HFFc6 (cell line): ENCODE measurements around the gene POLR3GL. TPM values are rescaled to one million over a fixed set of nuclear protein-coding genes. Genes with fewer than 3 reads are reported as not detected.
"Not testable (repeated sequence)": the region's sequence is repeated elsewhere in the genome, so short reads cannot be mapped to it uniquely, and the experiment has no call there.

Experiments
- DNase-seq: peaks from one replicate; pipeline ENCODE4 v3.0.0-alpha.2; 2018
- H3K27ac Mint-ChIP-seq: 2 replicates; pipeline ENCODE4 v1.8.0; 2020; ENCODE audit warnings: mild to moderate bottlenecking, mixed read lengths
- H3K27me3 Mint-ChIP-seq: 2 replicates; pipeline ENCODE4 v1.8.0; 2021; ENCODE audit warnings: mild to moderate bottlenecking, moderate library complexity, mixed read lengths; ENCODE audit not compliant: insufficient read depth
- H3K36me3 Mint-ChIP-seq: 2 replicates; pipeline ENCODE4 v1.8.0; 2021; ENCODE audit warnings: low read depth, mixed read lengths
- H3K4me1 Mint-ChIP-seq: 2 replicates; pipeline ENCODE4 v1.8.0; 2020; ENCODE audit warnings: low read depth, mixed read lengths
- H3K4me3 Mint-ChIP-seq: 2 replicates; pipeline ENCODE4 v1.8.0; 2020; ENCODE audit warnings: mild to moderate bottlenecking, moderate library complexity, mixed read lengths
- H3K9me3 Mint-ChIP-seq: 2 replicates; pipeline ENCODE4 v1.8.0; 2020; ENCODE audit warnings: mild to moderate bottlenecking, mixed read lengths
- total RNA-seq, 6 experiments: library from RNA; stranded (reverse); fragmentation: NEBNext Ultra II Directional; extraction: Animal tissue kit (Norgen Biotek cat#: 25700); gene quantifications; 2 replicates in 1 of 6; 3 replicates in 5 of 6; pipeline ENCODE4 v1.2.3, GENCODE V29; 2021
- TF ChIP-seq, protein P1 (sequence below): fragments of 200-600 bp; sonication (generic); IDR thresholded peaks from 2 replicates; pipeline ENCODE4 v1.5.0; 2021; ENCODE audit warnings: antibody characterized with exemption, mild to moderate bottlenecking

POLR3GL gene
- total RNA-seq, 6 experiments from 2014 or later = 23.5 to 29.3 (median 26.2) TPM

DNA sequence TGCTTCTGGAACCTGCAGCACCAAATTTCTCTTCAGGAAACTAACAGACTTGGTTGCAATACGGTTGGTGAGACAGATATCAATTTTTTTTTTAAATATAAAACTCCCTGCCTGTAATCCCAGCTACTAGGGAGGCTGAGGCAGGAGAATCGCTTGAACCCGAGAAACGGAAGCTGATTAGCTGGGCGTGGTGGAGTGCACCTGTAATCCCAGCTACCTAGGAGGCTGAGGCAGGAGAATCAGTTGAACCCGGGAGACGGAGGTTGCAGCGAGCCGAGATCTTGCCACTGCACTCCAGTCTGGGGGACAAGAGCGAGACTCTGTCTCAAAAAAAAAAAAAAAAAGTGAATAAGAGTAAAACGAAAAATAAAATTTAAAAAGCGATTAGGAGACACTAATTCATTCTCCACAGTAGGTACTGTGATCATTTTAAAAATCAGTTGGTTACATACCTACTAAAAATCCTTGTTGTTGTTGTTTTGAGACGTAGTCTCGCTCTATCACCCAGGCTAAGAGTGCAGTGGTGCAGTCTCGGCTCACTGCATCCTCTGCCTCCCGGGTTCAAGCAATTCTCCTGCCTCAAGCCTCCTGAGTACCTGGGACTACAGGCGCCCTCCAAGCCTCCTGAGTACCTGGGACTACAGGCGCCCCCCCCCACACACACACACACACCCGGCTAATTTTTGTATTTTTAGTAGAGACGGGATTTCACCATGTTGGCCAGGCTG lies 36.4 kb upstream of the POLR3GL start:
- Mint-ChIP-seq H3K36me3 (peaks cover 6% of the 10 kb centered on the region; the same call in 1 of the 2 replicates), H3K27ac (no peak overlapping the region; the same call in 1 of the 2 replicates), H3K27me3 (peaks cover 5% of the 10 kb centered on the region; the same call in 1 of the 2 replicates), H3K4me1 (peaks cover 6% of the 10 kb centered on the region), H3K9me3 (no peaks in the 10 kb centered on the region), H3K4me3 (peak overlapping the region; percentile 51)
- TF ChIP-seq, protein P1, sequence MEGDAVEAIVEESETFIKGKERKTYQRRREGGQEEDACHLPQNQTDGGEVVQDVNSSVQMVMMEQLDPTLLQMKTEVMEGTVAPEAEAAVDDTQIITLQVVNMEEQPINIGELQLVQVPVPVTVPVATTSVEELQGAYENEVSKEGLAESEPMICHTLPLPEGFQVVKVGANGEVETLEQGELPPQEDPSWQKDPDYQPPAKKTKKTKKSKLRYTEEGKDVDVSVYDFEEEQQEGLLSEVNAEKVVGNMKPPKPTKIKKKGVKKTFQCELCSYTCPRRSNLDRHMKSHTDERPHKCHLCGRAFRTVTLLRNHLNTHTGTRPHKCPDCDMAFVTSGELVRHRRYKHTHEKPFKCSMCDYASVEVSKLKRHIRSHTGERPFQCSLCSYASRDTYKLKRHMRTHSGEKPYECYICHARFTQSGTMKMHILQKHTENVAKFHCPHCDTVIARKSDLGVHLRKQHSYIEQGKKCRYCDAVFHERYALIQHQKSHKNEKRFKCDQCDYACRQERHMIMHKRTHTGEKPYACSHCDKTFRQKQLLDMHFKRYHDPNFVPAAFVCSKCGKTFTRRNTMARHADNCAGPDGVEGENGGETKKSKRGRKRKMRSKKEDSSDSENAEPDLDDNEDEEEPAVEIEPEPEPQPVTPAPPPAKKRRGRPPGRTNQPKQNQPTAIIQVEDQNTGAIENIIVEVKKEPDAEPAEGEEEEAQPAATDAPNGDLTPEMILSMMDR = no peak
- no peak for DNase-seq

DNA sequence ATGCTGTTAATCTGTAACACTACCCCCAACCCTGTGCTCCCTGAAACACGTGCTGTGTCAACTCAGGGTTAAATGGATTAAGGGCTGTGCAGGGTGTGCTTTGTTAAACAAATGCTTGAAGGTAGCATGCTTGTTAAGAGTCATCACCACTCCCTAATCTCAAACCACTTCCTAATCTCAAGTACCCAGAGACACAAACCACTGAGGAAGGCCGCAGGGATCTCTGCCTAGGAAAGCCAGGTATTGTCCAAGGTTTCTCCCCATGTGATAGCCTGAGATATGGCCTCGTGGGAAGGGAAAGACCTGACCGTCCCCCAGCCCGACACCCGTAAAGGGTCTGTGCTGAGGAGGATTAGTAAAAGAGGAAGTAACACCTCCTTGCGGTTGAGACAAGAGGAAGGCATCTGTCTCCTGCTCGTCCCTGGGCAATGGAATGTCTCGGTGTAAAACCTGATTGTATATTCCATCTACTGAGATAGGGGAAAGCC lies 31.9 kb upstream of the POLR3GL start:
- not testable (repeated sequence) for H3K27ac Mint-ChIP-seq, H3K9me3 Mint-ChIP-seq, DNase-seq, H3K27me3 Mint-ChIP-seq, H3K4me1 Mint-ChIP-seq, H3K4me3 Mint-ChIP-seq
- peaks cover 20% of the 10 kb centered on the region for H3K36me3 Mint-ChIP-seq

DNA sequence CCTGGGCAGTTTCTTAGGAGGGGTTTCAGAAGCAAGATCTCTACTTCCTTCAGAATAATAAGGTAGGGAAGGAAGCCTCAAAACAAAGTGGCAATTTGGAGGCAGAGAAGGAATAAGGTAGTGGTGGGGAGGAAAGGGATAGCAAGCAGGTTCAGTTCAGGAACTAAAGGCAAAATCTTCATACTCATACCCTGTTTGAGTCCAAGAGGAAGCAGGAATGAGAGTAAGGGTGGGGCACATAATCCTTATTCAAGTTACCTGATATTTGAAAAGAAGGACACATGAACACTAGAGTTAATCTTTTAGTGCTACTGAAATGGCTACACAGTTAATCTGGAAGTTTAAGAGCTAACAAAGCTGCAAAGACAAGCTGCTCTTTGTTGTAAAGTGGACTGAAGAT lies 28.8 kb upstream of the POLR3GL start:
- H3K9me3 Mint-ChIP-seq = no peaks in the 10 kb centered on the region
- TF ChIP-seq, protein P1 = no peak

DNA sequence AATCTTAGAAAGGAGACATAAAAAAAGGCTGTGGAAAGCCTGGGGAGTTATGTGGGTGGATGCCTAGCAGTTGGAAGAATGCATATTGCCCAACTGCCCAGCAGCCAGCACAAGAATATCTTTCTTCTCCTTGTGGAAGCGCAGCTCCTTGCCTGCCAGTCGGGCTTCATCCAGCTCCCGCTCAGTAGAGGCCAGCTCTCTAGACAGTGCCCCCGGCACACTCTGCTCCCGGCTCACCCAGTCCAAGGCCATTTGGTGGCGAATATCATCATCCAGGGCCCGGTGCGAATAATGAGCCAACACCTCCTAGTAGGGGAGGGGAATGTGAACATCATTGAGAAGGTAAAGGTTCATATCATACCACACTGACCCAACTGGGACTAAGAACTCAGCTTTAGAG lies 28.2 kb upstream of the POLR3GL start:
- Mint-ChIP-seq H3K27me3 (no peaks in the 10 kb centered on the region; the same call in 1 of the 2 replicates), H3K36me3 (peaks cover 14% of the 10 kb centered on the region), H3K9me3 (no peaks in the 10 kb centered on the region), H3K4me3 (no peak overlapping the region), H3K27ac (no peak overlapping the region), H3K4me1 (no peaks in the 10 kb centered on the region)
- DNase-seq = no peak
- TF ChIP-seq, protein P1 = no peak

More for the DNA sequence above, 28.8 kb upstream of the POLR3GL start:
- no peak for DNase-seq
- Mint-ChIP-seq H3K27me3 (no peaks in the 10 kb centered on the region; the same call in 1 of the 2 replicates), H3K4me1 (no peaks in the 10 kb centered on the region), H3K27ac (no peak overlapping the region), H3K36me3 (peaks cover 14% of the 10 kb centered on the region), H3K4me3 (no peak overlapping the region)

DNA sequence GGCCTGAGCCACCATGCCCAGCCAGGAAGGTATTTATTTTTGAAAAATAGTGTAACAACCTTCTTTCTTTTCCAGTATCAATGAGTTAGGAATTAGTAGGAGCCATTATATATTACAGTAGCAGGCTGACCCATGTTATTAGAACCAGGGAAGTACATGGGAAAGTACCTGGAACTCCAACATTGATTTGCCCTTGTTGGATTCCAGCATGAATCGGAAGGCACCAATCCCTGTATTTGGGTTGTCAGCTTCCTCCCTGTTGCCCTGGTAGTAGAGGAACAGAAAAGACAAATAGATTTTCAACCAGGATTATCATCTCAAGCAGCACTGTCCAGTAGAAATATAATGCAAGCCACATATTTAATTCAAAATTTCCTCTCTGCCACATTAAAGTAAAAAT lies 27.1 kb upstream of the POLR3GL start:
- Mint-ChIP-seq H3K9me3 (no peaks in the 10 kb centered on the region), H3K4me3 (no peak overlapping the region), H3K4me1 (peaks cover 4% of the 10 kb centered on the region), H3K36me3 (peaks cover 14% of the 10 kb centered on the region), H3K27me3 (no peaks in the 10 kb centered on the region; the same call in 1 of the 2 replicates), H3K27ac (peak overlapping the region; percentile 16; the same call in 1 of the 2 replicates)
- TF ChIP-seq, protein P1 = no peak
- DNase-seq = no peak

DNA sequence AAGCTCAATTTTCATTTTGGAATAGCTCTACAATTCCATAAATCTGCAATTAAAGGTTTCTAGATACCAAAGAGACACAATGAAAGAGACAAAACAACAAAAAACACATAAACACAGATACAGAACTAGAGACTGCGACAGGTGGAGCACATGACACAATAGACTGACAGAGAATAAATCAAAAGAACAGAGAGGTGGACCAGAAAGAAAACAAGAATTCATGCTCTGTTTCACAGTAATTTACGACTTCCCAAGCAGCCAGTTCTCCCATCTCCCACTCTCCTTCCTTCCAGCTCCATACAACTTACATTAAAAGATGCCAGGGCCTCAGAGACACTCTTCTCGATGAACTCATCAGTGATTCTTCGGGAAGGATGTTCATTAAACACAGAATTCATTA lies 22.1 kb upstream of the POLR3GL start:
- no peak for DNase-seq
- Mint-ChIP-seq H3K4me3 (peak overlapping the region; percentile 17; the same call in 1 of the 2 replicates), H3K27ac (peak overlapping the region; percentile 71), H3K36me3 (peaks cover 16% of the 10 kb centered on the region), H3K27me3 (no peaks in the 10 kb centered on the region), H3K4me1 (peaks cover 17% of the 10 kb centered on the region), H3K9me3 (no peaks in the 10 kb centered on the region)
- TF ChIP-seq, protein P1 = no peak
